Measurements from ENCODE around the gene COCH.

COCH gene

GRCh38 chr14:30861200-30861599 is 13.2 kb upstream of the COCH start:
- TF ChIP-seq EGR1 (IDR thresholded peaks at IDR 0.05) (no peak), USF1 (IDR thresholded peaks at IDR 0.05) (no peak), TCF12 (IDR thresholded peaks at IDR 0.05; ENCODE audit: low read depth) (no peak), TEAD4 (IDR thresholded peaks at IDR 0.05) (no peak), EP300 (IDR thresholded peaks at IDR 0.05; ENCODE audit: borderline replicate concordance) (no peak), YY1 (IDR thresholded peaks at IDR 0.05; ENCODE audit: low read depth) (no peak), FOXM1 (IDR thresholded peaks at IDR 0.05; ENCODE audit: borderline replicate concordance, low read depth) (no peak), REST (IDR thresholded peaks at IDR 0.05; ENCODE audit: low read depth) (no peak), TAF1 (IDR thresholded peaks at IDR 0.05; ENCODE audit: low read depth) (no peak), ZBTB7A (IDR thresholded peaks at IDR 0.05; ENCODE audit: low read depth) (no peak), CEBPB (IDR thresholded peaks at IDR 0.05) (no peak), NFIC (IDR thresholded peaks at IDR 0.05) (no peak), RAD21 (IDR thresholded peaks at IDR 0.05; ENCODE audit: low read depth) (no peak), CREB1 (IDR thresholded peaks at IDR 0.05; ENCODE audit: low read depth) (no peak)
- TF ChIP-seq, protein P1, sequence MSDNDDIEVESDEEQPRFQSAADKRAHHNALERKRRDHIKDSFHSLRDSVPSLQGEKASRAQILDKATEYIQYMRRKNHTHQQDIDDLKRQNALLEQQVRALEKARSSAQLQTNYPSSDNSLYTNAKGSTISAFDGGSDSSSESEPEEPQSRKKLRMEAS (IDR thresholded peaks at IDR 0.05), result no peak

DNA sequence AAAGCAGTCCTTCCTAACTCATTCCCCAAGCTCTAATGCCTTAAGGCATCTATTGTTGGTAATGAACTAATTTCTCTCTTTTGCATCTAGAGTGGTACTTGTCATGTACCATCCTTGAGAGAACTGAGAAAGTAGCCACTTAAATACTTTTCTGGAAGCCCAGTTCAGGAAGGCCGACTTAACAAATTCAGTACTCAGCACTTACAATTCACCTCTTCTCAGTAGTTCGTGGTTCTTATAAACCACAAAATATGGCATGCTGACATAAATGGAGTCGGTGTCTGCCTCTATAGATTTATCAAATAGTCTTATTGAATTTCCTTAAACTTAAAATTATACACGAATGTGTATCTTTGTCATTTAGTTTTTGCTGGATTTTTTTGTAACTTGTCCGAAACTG is 9.4 kb upstream of the COCH start:
- no peak for TF ChIP-seq FOXM1 (IDR thresholded peaks at IDR 0.05; ENCODE audit: borderline replicate concordance, low read depth)
- no peak for TF ChIP-seq CREB1 (IDR thresholded peaks at IDR 0.05; ENCODE audit: low read depth)

DNA sequence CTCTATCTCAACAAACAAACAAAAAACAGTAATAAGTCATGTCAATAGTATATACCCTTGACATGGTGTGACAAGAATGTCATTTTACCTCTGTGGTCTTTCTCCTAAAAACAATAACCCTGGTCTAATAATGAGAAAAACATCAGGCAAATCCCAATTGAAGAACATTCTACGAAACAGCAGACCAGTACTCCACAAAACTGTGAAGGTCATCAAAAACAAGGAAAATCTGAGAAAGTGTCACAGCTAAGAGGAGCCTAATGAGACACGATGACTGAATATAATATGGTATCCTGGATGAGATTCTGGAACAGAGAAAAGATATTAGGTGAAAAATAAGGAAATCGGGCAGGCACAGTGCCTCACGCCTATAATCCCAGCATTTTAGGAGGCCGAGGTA is 5.6 kb upstream of the COCH start:
- TF ChIP-seq REST (IDR thresholded peaks at IDR 0.05; ENCODE audit: low read depth) (no peak), TCF12 (IDR thresholded peaks at IDR 0.05; ENCODE audit: low read depth) (no peak), TAF1 (IDR thresholded peaks at IDR 0.05; ENCODE audit: low read depth) (no peak), ZBTB7A (IDR thresholded peaks at IDR 0.05; ENCODE audit: low read depth) (no peak), CEBPB (IDR thresholded peaks at IDR 0.05) (no peak), RAD21 (IDR thresholded peaks at IDR 0.05; ENCODE audit: low read depth) (no peak), EGR1 (IDR thresholded peaks at IDR 0.05) (no peak), USF1 (IDR thresholded peaks at IDR 0.05) (no peak), YY1 (IDR thresholded peaks at IDR 0.05; ENCODE audit: low read depth) (no peak), TEAD4 (IDR thresholded peaks at IDR 0.05) (no peak), NFIC (IDR thresholded peaks at IDR 0.05) (no peak), CREB1 (IDR thresholded peaks at IDR 0.05; ENCODE audit: low read depth) (no peak), EP300 (IDR thresholded peaks at IDR 0.05; ENCODE audit: borderline replicate concordance) (no peak)
- TF ChIP-seq, protein P1 (IDR thresholded peaks at IDR 0.05), result no peak

GRCh38 chr14:30869551-30870155 is 4.7 kb upstream of the COCH start:
- TF ChIP-seq ZBTB7A (IDR thresholded peaks at IDR 0.05; ENCODE audit: low read depth) (no peak), CREB1 (IDR thresholded peaks at IDR 0.05; ENCODE audit: low read depth) (no peak), FOXM1 (IDR thresholded peaks at IDR 0.05; ENCODE audit: borderline replicate concordance, low read depth) (no peak), TCF12 (IDR thresholded peaks at IDR 0.05; ENCODE audit: low read depth) (no peak), EP300 (IDR thresholded peaks at IDR 0.05; ENCODE audit: borderline replicate concordance) (no peak), EGR1 (IDR thresholded peaks at IDR 0.05) (no peak), USF1 (IDR thresholded peaks at IDR 0.05) (no peak), NFIC (IDR thresholded peaks at IDR 0.05) (no peak), CEBPB (IDR thresholded peaks at IDR 0.05) (no peak)
- TF ChIP-seq, protein P1 (IDR thresholded peaks at IDR 0.05), result no peak

GRCh38 chr14:30872602-30873001 is 1.8 kb upstream of the COCH start:
- TF ChIP-seq ZBTB7A (IDR thresholded peaks at IDR 0.05; ENCODE audit: low read depth) (no peak), EP300 (IDR thresholded peaks at IDR 0.05; ENCODE audit: borderline replicate concordance) (no peak), YY1 (IDR thresholded peaks at IDR 0.05; ENCODE audit: low read depth) (no peak), TCF12 (IDR thresholded peaks at IDR 0.05; ENCODE audit: low read depth) (no peak), TAF1 (IDR thresholded peaks at IDR 0.05; ENCODE audit: low read depth) (no peak), RAD21 (IDR thresholded peaks at IDR 0.05; ENCODE audit: low read depth) (no peak), FOXM1 (IDR thresholded peaks at IDR 0.05; ENCODE audit: borderline replicate concordance, low read depth) (no peak), REST (IDR thresholded peaks at IDR 0.05; ENCODE audit: low read depth) (no peak), CEBPB (IDR thresholded peaks at IDR 0.05) (no peak), NFIC (IDR thresholded peaks at IDR 0.05) (no peak), TEAD4 (IDR thresholded peaks at IDR 0.05) (no peak), USF1 (IDR thresholded peaks at IDR 0.05) (no peak)
- TF ChIP-seq, protein P1 (IDR thresholded peaks at IDR 0.05), result no peak
